RKO (cell line): Measurements from ENCODE around the gene CFLAR.

Experiments
- DNase-seq: peaks from one replicate; pipeline ENCODE4 v3.0.0-alpha.2; 2016; ENCODE audit warnings: low spot score

The CFLAR gene

GRCh38 chr2:201219328-201220096 lies 103.5 kb downstream of the CFLAR start:
- no peak for DNase-seq

GRCh38 chr2:201220102-201220570 lies 104.2 kb downstream of the CFLAR start:
- DNase-seq, result no peak

GRCh38 chr2:201223089-201224073 lies 107.4 kb downstream of the CFLAR start:
- DNase-seq, result no peak
